Measurements from ENCODE around the gene SRSF6. TPM values are rescaled to one million over a fixed set of nuclear protein-coding genes. Genes with fewer than 3 reads are reported as not detected.

SRSF6 gene
- total RNA-seq, 1 experiment from 2014 or later = 335 TPM

- POLR2A ChIA-PET = interaction anchor here (0.8 to 3.2 kb wide), 2 partner anchors 10 to 132 kb away, joined by 5 to 42 read pairs; partner anchors contain the start of gene IFT52
- H3K27ac Mint-ChIP-seq (ENCODE audit: unreplicated experiment) = peak overlapping the region; percentile 100
These were observed 1.6 kb downstream of the SRSF6 start for GRCh38 chr20:43459022-43459942.

GRCh38 chr20:43460172-43460829 lies 2.6 kb downstream of the SRSF6 start:
- no peaks in the 10 kb centered on the region for H3K9me3 Mint-ChIP-seq (ENCODE audit: unreplicated experiment)
- Histone ChIP-seq H3K4me1 (peaks cover 11% of the 10 kb centered on the region), H3K36me3 (ENCODE audit: control insufficient read depth, insufficient read depth, low read length) (peaks cover 9% of the 10 kb centered on the region), H3K27me3 (replicated peaks; ENCODE audit: control insufficient read depth, insufficient read depth, low read length) (no peaks in the 10 kb centered on the region), H3K4me3 (ENCODE audit: low read depth, low read length) (no peak overlapping the region), H3K9me3 (no peaks in the 10 kb centered on the region)
- peak overlapping the region; percentile 53 for H3K27ac Mint-ChIP-seq (ENCODE audit: unreplicated experiment)
- peaks cover 24% of the 10 kb centered on the region for H3K4me1 Mint-ChIP-seq (ENCODE audit: low read depth, unreplicated experiment)
- BruUV-seq (replicated peaks) = no TSS peak
- H3K36me3 Mint-ChIP-seq (ENCODE audit: insufficient read depth, unreplicated experiment) = peaks cover 84% of the 10 kb centered on the region
- peak overlapping the region; percentile 75 for H3K4me3 Mint-ChIP-seq (ENCODE audit: unreplicated experiment)
- ChIA-PET POLR2A (no interaction called here), CTCF (no interaction called here)
- DNase-seq = no peak
- intact Hi-C loops (cut with micrococcal nuclease; ENCODE audit: unreplicated experiment) = no loop called here
- no peaks in the 10 kb centered on the region for H3K27me3 Mint-ChIP-seq (ENCODE audit: insufficient read depth, unreplicated experiment)
- TF ChIP-seq, protein P1, sequence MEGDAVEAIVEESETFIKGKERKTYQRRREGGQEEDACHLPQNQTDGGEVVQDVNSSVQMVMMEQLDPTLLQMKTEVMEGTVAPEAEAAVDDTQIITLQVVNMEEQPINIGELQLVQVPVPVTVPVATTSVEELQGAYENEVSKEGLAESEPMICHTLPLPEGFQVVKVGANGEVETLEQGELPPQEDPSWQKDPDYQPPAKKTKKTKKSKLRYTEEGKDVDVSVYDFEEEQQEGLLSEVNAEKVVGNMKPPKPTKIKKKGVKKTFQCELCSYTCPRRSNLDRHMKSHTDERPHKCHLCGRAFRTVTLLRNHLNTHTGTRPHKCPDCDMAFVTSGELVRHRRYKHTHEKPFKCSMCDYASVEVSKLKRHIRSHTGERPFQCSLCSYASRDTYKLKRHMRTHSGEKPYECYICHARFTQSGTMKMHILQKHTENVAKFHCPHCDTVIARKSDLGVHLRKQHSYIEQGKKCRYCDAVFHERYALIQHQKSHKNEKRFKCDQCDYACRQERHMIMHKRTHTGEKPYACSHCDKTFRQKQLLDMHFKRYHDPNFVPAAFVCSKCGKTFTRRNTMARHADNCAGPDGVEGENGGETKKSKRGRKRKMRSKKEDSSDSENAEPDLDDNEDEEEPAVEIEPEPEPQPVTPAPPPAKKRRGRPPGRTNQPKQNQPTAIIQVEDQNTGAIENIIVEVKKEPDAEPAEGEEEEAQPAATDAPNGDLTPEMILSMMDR (IDR thresholded peaks at IDR 0.05; ENCODE audit: insufficient read depth in 1 of 2, low read depth in 1 of 2, low read length in 1 of 2, severe bottlenecking in 1 of 2, unreplicated experiment in 1 of 2) = no peak

More at GRCh38 chr20:43459022-43459942, 1.6 kb downstream of the SRSF6 start:
- Histone ChIP-seq H3K9me3 (no peaks in the 10 kb centered on the region), H3K36me3 (ENCODE audit: control insufficient read depth, insufficient read depth, low read length) (peaks cover 9% of the 10 kb centered on the region), H3K4me1 (peaks cover 11% of the 10 kb centered on the region), H3K27me3 (replicated peaks; ENCODE audit: control insufficient read depth, insufficient read depth, low read length) (no peaks in the 10 kb centered on the region), H3K4me3 (ENCODE audit: low read depth, low read length) (peak overlapping the region; percentile 90)
- Mint-ChIP-seq H3K4me1 (ENCODE audit: low read depth, unreplicated experiment) (peaks cover 24% of the 10 kb centered on the region), H3K9me3 (ENCODE audit: unreplicated experiment) (no peaks in the 10 kb centered on the region), H3K4me3 (ENCODE audit: unreplicated experiment) (peak overlapping the region; percentile 75), H3K27me3 (ENCODE audit: insufficient read depth, unreplicated experiment) (no peaks in the 10 kb centered on the region), H3K36me3 (ENCODE audit: insufficient read depth, unreplicated experiment) (peaks cover 74% of the 10 kb centered on the region)
- peak in 1 of 2 experiments; percentile 60 for DNase-seq
- TSS peak; percentile 36 for BruUV-seq (replicated peaks)
- TF ChIP-seq, protein P1 (IDR thresholded peaks at IDR 0.05; ENCODE audit: insufficient read depth in 1 of 2, low read depth in 1 of 2, low read length in 1 of 2, severe bottlenecking in 1 of 2, unreplicated experiment in 1 of 2) = no peak
- CTCF ChIA-PET = interaction anchor here (0.6 kb wide), 1 partner anchor 9 kb away, joined by 5 read pairs; no protein-coding TSS in a partner anchor
- intact Hi-C loops (cut with micrococcal nuclease; ENCODE audit: unreplicated experiment) = no loop called here

DNA sequence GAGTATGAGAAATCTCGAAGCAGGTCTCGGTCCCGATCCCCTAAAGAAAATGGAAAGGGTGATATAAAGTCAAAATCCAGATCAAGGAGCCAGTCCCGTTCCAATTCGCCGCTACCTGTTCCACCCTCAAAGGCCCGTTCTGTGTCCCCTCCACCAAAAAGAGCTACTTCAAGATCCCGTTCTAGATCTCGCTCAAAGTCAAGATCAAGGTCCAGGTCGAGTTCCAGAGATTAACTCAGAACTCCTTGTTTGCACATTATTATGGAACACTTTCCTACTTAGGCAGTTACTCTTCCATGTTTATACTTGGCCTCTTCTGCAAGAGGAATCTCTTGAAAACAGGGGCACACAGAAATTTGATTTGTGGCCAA lies 3.1 kb downstream of the SRSF6 start:
- H3K27me3 Mint-ChIP-seq (ENCODE audit: insufficient read depth, unreplicated experiment) = no peaks in the 10 kb centered on the region
- POLR2A ChIA-PET = interaction anchor here (0.6 kb wide), 2 partner anchors 10 to 1689 kb away, joined by 6 to 7 read pairs; no protein-coding TSS in a partner anchor
- H3K36me3 Mint-ChIP-seq (ENCODE audit: insufficient read depth, unreplicated experiment) = peaks cover 89% of the 10 kb centered on the region
- H3K9me3 Mint-ChIP-seq (ENCODE audit: unreplicated experiment) = no peaks in the 10 kb centered on the region
- peak overlapping the region; percentile 53 for H3K27ac Mint-ChIP-seq (ENCODE audit: unreplicated experiment)
- H3K4me3 ChIP-seq (ENCODE audit: low read depth, low read length) = no peak overlapping the region
- peaks cover 11% of the 10 kb centered on the region for H3K4me1 ChIP-seq
- no peaks in the 10 kb centered on the region for H3K9me3 ChIP-seq
- peaks cover 9% of the 10 kb centered on the region for H3K36me3 ChIP-seq (ENCODE audit: control insufficient read depth, insufficient read depth, low read length)
- no peaks in the 10 kb centered on the region for H3K27me3 ChIP-seq (replicated peaks; ENCODE audit: control insufficient read depth, insufficient read depth, low read length)
- intact Hi-C loops (cut with micrococcal nuclease; ENCODE audit: unreplicated experiment) = no loop called here
- TF ChIP-seq, protein P1 (IDR thresholded peaks at IDR 0.05; ENCODE audit: insufficient read depth in 1 of 2, low read depth in 1 of 2, low read length in 1 of 2, severe bottlenecking in 1 of 2, unreplicated experiment in 1 of 2) = no peak
- peaks cover 24% of the 10 kb centered on the region for H3K4me1 Mint-ChIP-seq (ENCODE audit: low read depth, unreplicated experiment)
- CTCF ChIA-PET = no interaction called here
- H3K4me3 Mint-ChIP-seq (ENCODE audit: unreplicated experiment) = peak overlapping the region; percentile 49
- no peak for DNase-seq
- BruUV-seq (replicated peaks) = no TSS peak
